Measurements from ENCODE around the gene ME3.

ME3 gene

GRCh38 chr11:86639137-86639536 is 33.3 kb downstream of the ME3 start:
- no peaks in the 10 kb centered on the region for H4K20me1 ChIP-seq
- no peaks in the 10 kb centered on the region for H3K27me3 ChIP-seq
- no peak overlapping the region for H3K4me2 ChIP-seq
- H3K9ac ChIP-seq = no peak overlapping the region
- H3K9me3 ChIP-seq = no peaks in the 10 kb centered on the region
- TF ChIP-seq Cebpa-rat (IDR thresholded peaks at IDR 0.05) = no peak
- no peak overlapping the region for H3K27ac ChIP-seq
- 0 out of 2 replicates have a peak, but pooled peaks cover 5% of the 10 kb centered on the region for H3K4me1 ChIP-seq
- no peaks in the 10 kb centered on the region for H3K36me3 ChIP-seq
- H3K4me3 ChIP-seq = no peak overlapping the region

GRCh38 chr11:86638673-86639072 is 33.7 kb downstream of the ME3 start:
- Histone ChIP-seq H4K20me1 (no peaks in the 10 kb centered on the region), H3K9ac (no peak overlapping the region), H3K27ac (no peak overlapping the region), H3K4me3 (no peak overlapping the region), H3K4me2 (no peak overlapping the region), H3K36me3 (no peaks in the 10 kb centered on the region), H3K4me1 (0 out of 2 replicates have a peak, but pooled peaks cover 5% of the 10 kb centered on the region), H3K27me3 (no peaks in the 10 kb centered on the region), H3K9me3 (no peaks in the 10 kb centered on the region)
- no peak for TF ChIP-seq Cebpa-rat (IDR thresholded peaks at IDR 0.05)

GRCh38 chr11:86637988-86638387 is 34.4 kb downstream of the ME3 start:
- Histone ChIP-seq H3K4me3 (no peak overlapping the region), H3K9ac (no peak overlapping the region), H3K27me3 (no peaks in the 10 kb centered on the region), H4K20me1 (no peaks in the 10 kb centered on the region), H3K36me3 (no peaks in the 10 kb centered on the region), H3K27ac (no peak overlapping the region), H3K9me3 (no peaks in the 10 kb centered on the region), H3K4me2 (no peak overlapping the region), H3K4me1 (0 out of 2 replicates have a peak, but pooled peaks cover 5% of the 10 kb centered on the region)
- no peak for TF ChIP-seq Cebpa-rat (IDR thresholded peaks at IDR 0.05)

GRCh38 chr11:86636275-86636674 is 36.1 kb downstream of the ME3 start:
- TF ChIP-seq Cebpa-rat (IDR thresholded peaks at IDR 0.05) = no peak
- Histone ChIP-seq H3K4me2 (no peak overlapping the region), H3K36me3 (no peaks in the 10 kb centered on the region), H3K4me3 (no peak overlapping the region), H3K9ac (no peak overlapping the region), H4K20me1 (no peaks in the 10 kb centered on the region), H3K27me3 (no peaks in the 10 kb centered on the region), H3K9me3 (no peaks in the 10 kb centered on the region), H3K4me1 (0 out of 2 replicates have a peak, but pooled peaks cover 5% of the 10 kb centered on the region), H3K27ac (no peak overlapping the region)

GRCh38 chr11:86632499-86633269 is 39.7 kb downstream of the ME3 start:
- no peak overlapping the region for H3K4me2 ChIP-seq

GRCh38 chr11:86630229-86630981 is 42.0 kb downstream of the ME3 start:
- no peak overlapping the region for H3K4me3 ChIP-seq
- H3K9me3 ChIP-seq = no peaks in the 10 kb centered on the region
- H3K4me1 ChIP-seq = no peaks in the 10 kb centered on the region
- H4K20me1 ChIP-seq = no peaks in the 10 kb centered on the region
- H3K9ac ChIP-seq = no peak overlapping the region
- H3K36me3 ChIP-seq = no peaks in the 10 kb centered on the region
- H3K27ac ChIP-seq = no peak overlapping the region
- no peak for TF ChIP-seq Cebpa-rat (IDR thresholded peaks at IDR 0.05)
- no peak overlapping the region for H3K4me2 ChIP-seq
- H3K27me3 ChIP-seq = no peaks in the 10 kb centered on the region

More at GRCh38 chr11:86632499-86633269, 39.7 kb downstream of the ME3 start:
- H3K27me3 ChIP-seq = no peaks in the 10 kb centered on the region
- no peak overlapping the region for H3K27ac ChIP-seq
- H3K4me1 ChIP-seq = no peaks in the 10 kb centered on the region
- H3K9ac ChIP-seq = no peak overlapping the region
- no peak for TF ChIP-seq Cebpa-rat (IDR thresholded peaks at IDR 0.05)
- no peak overlapping the region for H3K4me3 ChIP-seq
- H3K9me3 ChIP-seq = no peaks in the 10 kb centered on the region
- no peaks in the 10 kb centered on the region for H3K36me3 ChIP-seq
- no peaks in the 10 kb centered on the region for H4K20me1 ChIP-seq

GRCh38 chr11:86629045-86629706 is 43.2 kb downstream of the ME3 start:
- no peak overlapping the region for H3K4me3 ChIP-seq
- no peaks in the 10 kb centered on the region for H3K36me3 ChIP-seq
- no peaks in the 10 kb centered on the region for H3K4me1 ChIP-seq
- no peak overlapping the region for H3K27ac ChIP-seq
- H4K20me1 ChIP-seq = no peaks in the 10 kb centered on the region
- H3K4me2 ChIP-seq = no peak overlapping the region
- no peak for TF ChIP-seq Cebpa-rat (IDR thresholded peaks at IDR 0.05)
- no peaks in the 10 kb centered on the region for H3K9me3 ChIP-seq
- no peaks in the 10 kb centered on the region for H3K27me3 ChIP-seq
- H3K9ac ChIP-seq = no peak overlapping the region

GRCh38 chr11:86627776-86628455 is 44.5 kb downstream of the ME3 start:
- Histone ChIP-seq H3K4me1 (no peaks in the 10 kb centered on the region), H3K9ac (no peak overlapping the region), H3K27me3 (no peaks in the 10 kb centered on the region), H3K4me3 (no peak overlapping the region), H3K4me2 (no peak overlapping the region), H4K20me1 (no peaks in the 10 kb centered on the region), H3K36me3 (no peaks in the 10 kb centered on the region), H3K9me3 (no peaks in the 10 kb centered on the region), H3K27ac (no peak overlapping the region)
- TF ChIP-seq Cebpa-rat (IDR thresholded peaks at IDR 0.05) = no peak

- no peak overlapping the region for H3K9ac ChIP-seq
- H3K27me3 ChIP-seq = no peaks in the 10 kb centered on the region
- no peaks in the 10 kb centered on the region for H3K9me3 ChIP-seq
- H4K20me1 ChIP-seq = no peaks in the 10 kb centered on the region
- no peak overlapping the region for H3K27ac ChIP-seq
- H3K4me1 ChIP-seq = no peaks in the 10 kb centered on the region
- H3K4me2 ChIP-seq = no peak overlapping the region
- H3K36me3 ChIP-seq = no peaks in the 10 kb centered on the region
- H3K4me3 ChIP-seq = no peak overlapping the region
- no peak for TF ChIP-seq Cebpa-rat (IDR thresholded peaks at IDR 0.05)
These were observed 46.4 kb downstream of the ME3 start for GRCh38 chr11:86625981-86626380.
